HG02970 (cell line): ENCODE data around the gene BCL11B.
"Not testable (repeated sequence)": the region's sequence is repeated elsewhere in the genome, so short reads cannot be mapped to it uniquely, and the experiment has no call there.

Source experiments
- ATAC-seq: cut with Tn5 transposase; IDR thresholded peaks from one replicate; pipeline ENCODE4 v1.9.1; 2021; ENCODE audit warnings: mild to moderate bottlenecking, moderate library complexity, moderate number of reproducible peaks; ENCODE audit not compliant: unreplicated experiment, low FRiP score

Gene BCL11B

GRCh38 chr14:99186956-99187690 is 84.9 kb downstream of the BCL11B start:
- no peak for ATAC-seq

DNA sequence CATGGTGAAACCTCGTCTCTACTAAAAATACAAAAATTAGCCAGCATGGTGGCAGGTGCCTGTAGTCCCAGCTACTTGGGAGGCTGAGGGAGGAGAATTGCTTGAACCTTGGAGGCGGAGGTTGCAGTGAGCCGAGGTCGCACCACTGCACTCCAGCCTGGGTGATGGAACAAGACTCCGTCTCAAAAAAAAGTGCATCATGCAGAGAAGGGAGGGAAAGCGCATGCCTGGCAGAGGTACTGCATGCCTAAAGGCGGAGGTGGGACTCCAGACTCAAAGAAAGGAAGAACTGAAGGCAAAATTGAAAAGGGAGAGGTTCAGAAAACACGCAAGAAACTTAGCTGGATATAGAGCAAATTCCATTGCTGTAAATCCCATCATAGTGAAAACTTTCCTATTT is 85.7 kb downstream of the BCL11B start:
- not testable (repeated sequence) for ATAC-seq

GRCh38 chr14:99185436-99186068 is 86.4 kb downstream of the BCL11B start:
- no peak for ATAC-seq

DNA sequence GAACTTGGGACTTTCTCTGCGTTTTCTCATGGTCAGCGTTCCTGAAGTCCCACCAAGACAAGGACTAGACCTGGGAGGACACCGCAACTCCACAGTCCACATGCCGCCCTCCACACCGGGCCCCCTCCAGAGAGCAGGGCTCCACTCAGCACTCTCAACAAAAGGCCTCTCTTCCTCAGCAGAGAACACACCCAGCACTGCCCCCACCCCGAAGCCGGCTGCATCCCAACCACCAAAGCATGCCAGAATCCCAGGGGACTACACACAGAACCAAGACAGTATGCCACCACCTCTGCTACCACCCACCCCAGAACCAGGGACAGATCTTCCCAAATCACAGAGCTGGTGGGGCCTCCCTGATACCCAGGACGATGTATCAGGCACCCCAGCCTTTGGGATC is 88.3 kb downstream of the BCL11B start:
- no peak for ATAC-seq

- ATAC-seq: no peak
Observed at GRCh38 chr14:99183311-99183710, 88.7 kb downstream of the BCL11B start.

DNA sequence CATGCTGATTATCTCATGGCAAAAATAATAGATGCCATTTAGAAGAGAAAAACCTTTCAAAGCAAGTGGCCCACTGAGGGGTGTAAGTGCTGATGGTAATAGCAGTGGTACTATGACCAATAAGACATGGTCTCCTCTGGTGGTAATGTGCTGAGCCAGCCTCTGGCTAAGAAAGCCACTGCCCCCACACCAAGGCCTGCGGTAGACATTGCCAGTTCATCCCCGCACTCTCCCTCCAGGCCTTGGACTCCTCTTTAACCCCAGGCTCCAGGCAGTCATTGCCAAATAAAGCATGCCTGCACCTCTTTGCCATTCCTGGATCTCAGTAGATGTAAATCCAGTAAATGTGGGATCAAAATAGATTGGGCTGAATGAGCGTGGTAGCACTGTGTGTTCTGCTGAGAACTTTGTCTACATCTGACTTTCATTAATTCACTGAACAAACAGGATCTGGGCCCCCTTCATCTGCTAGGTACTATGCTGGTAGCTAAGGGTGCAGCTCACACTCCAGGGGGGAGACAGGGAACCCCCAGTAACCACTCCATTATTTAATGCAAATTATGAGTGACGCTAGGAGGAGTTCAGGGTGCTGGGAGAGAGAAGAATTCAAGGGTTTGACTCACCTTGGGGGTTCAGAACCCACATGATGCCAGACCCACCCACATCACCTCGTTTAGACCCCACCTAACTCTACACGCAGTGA is 89.3 kb downstream of the BCL11B start:
- ATAC-seq: no peak

- no peak for ATAC-seq
Observed at GRCh38 chr14:99181804-99182520, 90.0 kb downstream of the BCL11B start.

DNA sequence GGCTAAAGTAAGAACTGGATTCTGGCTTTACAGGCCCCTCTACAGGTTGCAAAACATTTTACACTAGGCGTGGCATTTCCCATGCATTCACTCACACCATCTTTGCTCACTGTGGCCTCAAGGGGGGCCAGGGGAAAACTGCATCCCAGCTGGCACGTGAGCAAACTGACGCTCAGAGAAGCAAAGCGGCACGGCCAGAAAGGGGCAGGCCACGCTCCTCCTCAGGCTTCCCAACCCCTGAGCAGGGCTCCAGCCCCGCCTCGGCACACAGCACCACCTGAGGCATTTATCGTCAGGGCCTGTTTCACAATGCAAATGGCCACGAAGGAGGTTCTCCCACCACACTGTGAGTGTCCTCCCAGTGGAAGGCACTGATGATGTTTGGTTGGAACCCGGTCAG is 90.8 kb downstream of the BCL11B start:
- no peak for ATAC-seq

DNA sequence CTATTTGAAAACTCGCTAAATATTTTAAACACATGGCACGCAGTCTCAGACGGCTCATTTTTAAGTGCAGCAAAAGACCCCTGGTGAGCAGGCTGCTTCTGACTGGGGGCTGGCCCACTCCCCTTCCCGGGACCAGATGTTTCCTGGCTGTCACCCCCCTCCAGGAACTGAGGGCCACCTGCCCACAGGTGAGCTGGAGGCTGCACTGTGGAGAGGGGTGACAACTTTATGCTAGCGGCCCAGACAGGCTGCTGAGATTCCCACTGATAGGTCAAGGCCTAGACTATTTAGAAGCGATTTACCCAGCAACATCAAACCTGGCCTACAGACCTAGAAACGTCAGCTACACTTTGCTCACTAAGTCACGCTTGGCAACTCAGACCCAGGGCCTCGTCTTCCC is 92.1 kb downstream of the BCL11B start:
- ATAC-seq: no peak

GRCh38 chr14:99179506-99179905 is 92.5 kb downstream of the BCL11B start:
- ATAC-seq: no peak

GRCh38 chr14:99177886-99178835 is 93.8 kb downstream of the BCL11B start:
- ATAC-seq: no peak

- ATAC-seq: no peak
Observed at GRCh38 chr14:99177046-99177655, 94.8 kb downstream of the BCL11B start.

- no peak for ATAC-seq
Observed at GRCh38 chr14:99176156-99176945, 95.6 kb downstream of the BCL11B start.

DNA sequence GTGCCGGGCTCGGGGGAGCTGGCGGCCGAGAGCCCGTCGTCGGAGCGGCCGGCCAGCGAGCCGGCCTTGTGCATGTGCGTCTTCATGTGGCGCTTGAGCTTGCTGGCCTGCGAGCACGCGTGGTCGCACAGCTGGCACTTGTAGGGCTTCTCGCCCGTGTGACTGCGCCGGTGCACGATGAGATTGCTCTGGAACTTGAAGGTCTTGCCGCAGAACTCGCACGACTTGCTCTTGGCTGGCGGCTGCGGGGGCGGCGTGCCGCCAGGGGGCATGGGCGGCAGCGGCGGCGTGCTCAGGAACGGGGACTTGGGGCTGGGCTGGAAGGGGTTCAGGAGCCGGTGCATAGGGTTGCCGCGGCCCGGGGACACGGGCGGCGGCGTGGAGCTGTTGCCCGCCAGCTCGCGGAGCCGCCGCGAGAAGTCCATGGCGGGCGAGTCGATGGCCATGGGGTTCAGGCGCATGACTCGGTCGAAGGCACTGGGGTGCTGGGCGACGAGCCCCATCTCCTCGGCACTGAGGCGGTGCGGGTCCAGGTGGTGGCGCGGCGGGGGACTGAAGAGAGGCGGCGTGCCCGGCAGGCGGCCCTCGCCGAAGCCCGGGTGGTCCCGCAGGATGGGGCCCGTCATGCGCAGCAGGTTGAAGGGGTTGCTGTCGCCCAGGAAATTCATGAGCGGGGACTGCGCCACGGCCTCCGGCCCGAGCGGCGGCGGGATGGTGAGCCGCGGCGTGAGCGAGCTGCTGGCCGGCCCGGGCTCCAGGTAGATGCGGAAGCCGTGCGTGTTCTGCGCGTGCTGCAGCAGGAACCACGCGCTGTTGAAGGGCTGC is 96.5 kb downstream of the BCL11B start:
- no peak for ATAC-seq

DNA sequence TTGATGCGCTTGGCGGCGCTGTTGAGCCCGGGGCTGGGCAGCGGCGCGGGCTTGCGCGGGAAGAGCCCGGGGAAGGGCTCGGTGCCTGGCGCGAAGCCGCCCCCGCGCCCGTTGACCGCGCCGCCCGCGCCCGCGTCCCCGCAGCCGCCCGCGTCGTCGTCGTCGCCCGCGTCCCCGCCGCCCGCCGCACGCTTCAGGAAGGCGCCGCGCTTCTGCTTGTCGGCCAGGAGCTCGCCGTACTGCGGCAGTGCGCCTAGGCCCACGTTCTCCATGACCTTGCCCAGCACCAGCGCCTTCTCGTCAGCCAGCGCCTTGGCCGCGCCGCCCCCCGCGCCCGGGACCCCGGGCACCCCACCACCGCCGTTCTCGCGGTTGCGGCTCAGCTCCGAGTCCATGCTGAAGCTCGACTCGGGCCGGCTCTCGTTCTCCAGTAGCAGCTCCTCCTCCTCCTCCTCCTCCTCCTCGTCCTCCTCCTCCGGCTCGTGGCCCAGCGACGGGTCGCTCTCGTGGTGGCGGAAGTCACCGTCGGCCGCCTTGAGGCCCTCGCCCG is 97.2 kb downstream of the BCL11B start:
- no peak for ATAC-seq

DNA sequence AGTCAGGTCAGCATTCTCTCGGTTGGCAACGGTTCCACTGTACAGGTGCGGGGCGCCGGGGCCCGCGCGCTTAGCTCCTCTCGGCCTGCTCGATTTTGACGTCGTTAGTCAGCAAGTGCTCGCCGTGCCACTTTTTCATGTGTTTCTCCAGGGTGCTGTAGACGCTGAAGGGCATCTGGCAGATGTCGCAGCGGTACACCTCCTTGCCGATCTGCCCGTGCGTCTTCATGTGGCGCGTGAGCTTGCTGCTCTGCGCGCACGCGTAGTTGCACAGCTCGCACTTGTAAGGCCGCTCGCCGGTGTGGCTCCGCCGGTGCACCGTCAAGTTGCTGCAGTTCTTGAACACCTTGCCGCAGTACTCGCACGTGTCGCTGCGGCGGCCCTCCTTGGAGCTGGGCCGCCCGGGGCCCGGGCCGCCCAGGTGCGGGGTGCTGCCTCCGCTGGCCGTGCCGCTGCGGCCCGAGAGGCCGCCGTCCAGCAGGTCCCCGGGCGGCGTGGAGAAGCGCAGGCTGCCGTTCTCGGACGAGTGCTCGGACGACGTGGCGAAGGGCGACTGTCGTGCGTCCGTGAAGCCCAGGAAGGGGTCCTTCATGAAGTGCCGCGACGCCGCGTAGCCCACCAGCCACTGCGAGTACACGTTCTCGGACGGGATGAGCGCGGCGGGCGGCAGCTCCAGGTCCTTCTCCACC is 97.8 kb downstream of the BCL11B start:
- no peak for ATAC-seq

DNA sequence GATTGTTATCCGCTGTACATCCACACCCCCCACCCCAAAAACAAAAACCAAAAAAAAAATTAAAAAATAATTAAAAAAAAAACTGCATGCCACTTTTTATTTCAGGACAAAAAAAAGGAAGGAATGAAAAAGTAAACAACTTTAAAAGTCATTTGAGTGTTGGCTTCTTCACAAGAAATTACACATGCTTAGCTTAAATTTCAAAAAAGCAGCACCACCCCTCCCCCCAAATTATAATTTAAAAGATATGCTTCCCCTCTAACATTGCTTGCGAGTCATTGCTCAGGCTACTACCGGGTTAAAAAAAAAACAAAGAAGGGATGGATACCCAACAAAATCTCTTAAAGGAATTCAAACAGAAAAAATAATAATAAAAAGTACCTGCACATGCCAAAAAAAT is 98.5 kb downstream of the BCL11B start:
- no peak for ATAC-seq
